ENCODE measurements around the gene GIMAP8.
A peak's percentile ranks its signal among the peaks of the same experiment; 100 is the strongest.

GIMAP8 gene

DNA sequence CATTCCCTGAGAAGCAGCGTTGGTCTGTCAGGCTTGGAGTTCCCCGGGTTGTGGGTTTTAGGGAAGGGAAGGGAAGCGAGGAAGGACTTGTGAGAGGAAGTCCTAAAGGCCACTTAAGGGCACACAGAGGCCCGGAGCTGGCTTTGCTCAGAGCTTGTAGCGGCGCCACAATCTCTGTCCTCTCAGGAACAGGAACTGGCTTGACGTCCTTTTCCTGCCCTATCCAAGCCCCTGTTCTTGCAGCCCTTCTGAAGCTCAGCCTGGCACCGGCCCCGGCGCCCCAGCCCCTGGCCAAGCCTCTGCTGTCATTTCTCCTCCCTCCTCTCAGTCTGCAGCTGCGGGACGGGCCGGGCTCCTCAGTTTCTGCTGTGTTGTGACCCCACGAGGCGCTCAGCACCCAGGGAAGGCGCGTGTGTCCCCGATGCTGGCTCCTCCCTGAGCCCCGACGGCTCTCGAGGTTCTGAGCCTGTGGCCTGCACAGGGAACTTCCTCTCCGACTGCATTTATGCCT is at the start of gene GIMAP8:
GIMAP8 (plus strand) TSS at position 140 of the 511 bp plus-strand sequence. CDS start 16,069 bp downstream, outside the sequence.
- no peak for DNase-seq (ENCODE audit: low spot score)

- DNase-seq (ENCODE audit: low spot score): peak; percentile 15
Observed at GRCh38 chr7:150400788-150401423, 49.5 kb upstream of the GIMAP8 start.

DNA sequence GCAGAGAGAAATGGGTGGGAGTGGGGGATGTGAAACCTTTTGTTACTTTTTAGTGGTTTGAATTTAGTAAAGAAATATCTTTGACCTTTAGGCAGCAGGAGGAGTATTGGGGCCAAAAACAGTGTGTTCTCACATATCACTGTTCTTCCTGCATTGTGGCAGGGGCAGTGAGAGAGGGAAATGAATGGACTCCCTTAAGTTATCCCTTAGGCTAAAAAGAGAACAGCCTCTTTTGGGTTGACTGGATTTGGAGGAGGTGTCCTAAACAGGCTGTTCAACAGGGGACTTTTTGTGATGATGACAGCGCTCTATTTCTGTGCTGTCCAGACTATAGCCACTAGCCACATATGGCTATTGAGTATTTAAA is 49.0 kb upstream of the GIMAP8 start:
- peak; percentile 1 for DNase-seq (ENCODE audit: low spot score)

- DNase-seq (ENCODE audit: low spot score): peak; percentile 14
Observed at GRCh38 chr7:150401861-150402631, 48.4 kb upstream of the GIMAP8 start.

- DNase-seq (ENCODE audit: low spot score): peak; percentile 16
Observed at GRCh38 chr7:150402671-150403321, 47.6 kb upstream of the GIMAP8 start.

- peak; percentile 20 for DNase-seq (ENCODE audit: low spot score)
Observed at GRCh38 chr7:150403376-150404171, 46.9 kb upstream of the GIMAP8 start.

- no peak for DNase-seq (ENCODE audit: low spot score)
Observed at GRCh38 chr7:150404172-150404804, 46.1 kb upstream of the GIMAP8 start.

- peak; percentile 95 for DNase-seq (ENCODE audit: low spot score)
Observed at GRCh38 chr7:150404805-150405583, 45.4 kb upstream of the GIMAP8 start.

GRCh38 chr7:150405584-150406311 is 44.7 kb upstream of the GIMAP8 start:
- DNase-seq (ENCODE audit: low spot score): peak; percentile 72

- DNase-seq (ENCODE audit: low spot score): no peak
Observed at GRCh38 chr7:150406312-150406566, 44.2 kb upstream of the GIMAP8 start.

DNA sequence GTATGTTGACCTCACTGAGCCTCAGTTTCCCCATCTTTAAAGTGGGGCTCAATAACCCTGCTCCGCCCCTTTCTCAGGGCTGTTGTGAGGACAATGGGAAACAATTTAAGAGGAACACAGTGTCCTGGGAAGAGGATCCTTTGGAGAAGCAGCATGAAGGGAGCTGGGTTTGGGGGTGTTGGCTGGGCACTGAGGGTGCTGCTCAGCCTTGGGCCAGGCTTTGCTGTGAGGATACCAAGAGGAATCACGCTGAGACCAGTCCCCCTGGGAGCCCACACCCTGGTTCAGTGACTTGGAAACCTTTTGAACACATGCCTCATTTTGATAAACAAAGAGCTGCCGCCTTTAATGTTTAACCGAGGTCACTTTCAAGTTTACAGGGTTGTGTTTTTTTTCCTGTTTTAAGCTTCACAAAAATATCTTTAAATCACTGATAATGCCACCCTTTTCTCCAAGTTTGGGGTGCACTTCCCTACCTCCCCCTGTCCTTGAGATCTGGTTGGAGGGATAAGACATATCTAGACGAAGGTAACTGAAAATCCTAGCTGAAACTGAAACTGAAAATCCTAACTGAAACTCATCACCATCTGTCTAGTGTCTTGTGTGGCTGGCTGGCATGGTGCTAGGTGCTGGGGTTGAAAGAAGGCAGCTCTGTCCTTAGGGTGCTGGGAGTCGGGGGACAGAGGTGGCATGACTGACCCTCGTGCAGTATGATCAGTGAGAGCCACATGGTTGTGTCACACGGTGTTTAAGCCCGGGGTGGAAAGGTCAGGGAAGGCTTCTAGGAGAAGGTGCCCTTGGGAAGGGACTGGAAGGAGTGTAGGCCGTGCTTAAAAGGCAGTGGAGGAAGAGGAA is 43.6 kb upstream of the GIMAP8 start:
- peak; percentile 31 for DNase-seq (ENCODE audit: low spot score)

- DNase-seq (ENCODE audit: low spot score): peak; percentile 34
Observed at GRCh38 chr7:150407588-150408392, 42.6 kb upstream of the GIMAP8 start.

GRCh38 chr7:150408393-150409299 is 41.8 kb upstream of the GIMAP8 start:
- peak; percentile 14 for DNase-seq (ENCODE audit: low spot score)

GRCh38 chr7:150409300-150410030 is 41.0 kb upstream of the GIMAP8 start:
- DNase-seq (ENCODE audit: low spot score): peak; percentile 12

- DNase-seq (ENCODE audit: low spot score): peak; percentile 9
Observed at GRCh38 chr7:150410131-150410530, 40.3 kb upstream of the GIMAP8 start.

DNA sequence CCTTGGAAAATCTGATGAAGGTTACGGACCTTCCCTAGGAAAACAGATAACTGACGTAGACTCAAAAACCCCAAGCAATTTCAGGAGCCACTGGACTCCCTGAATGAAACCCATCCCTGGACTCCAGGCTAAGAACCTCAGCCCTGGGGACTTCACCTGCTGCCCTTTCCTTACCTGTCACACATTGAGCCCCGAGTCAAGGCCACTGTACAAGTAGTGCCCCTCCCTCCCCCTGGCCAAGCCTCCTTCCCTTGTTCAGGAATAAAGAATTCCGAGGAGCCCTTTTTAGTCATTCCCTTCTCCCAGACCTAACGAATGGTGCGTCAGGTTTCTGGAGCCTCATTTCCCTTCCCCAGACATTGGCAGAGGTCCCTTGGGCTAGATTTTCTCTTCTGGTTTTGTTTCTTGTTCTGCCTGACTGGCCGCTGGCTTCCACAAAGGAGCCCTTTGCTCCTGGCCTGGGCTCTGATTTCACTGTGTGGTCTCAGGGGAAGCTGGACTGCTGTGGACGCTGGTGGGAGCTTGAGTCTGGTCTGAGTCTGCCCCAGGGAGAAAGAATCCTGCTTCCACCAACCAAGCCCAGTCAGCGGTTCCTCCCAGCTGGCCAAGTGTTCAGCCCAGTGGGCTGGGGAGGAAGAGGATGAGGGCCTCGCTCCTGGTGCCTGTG is 39.6 kb upstream of the GIMAP8 start:
- peak; percentile 10 for DNase-seq (ENCODE audit: low spot score)

Data from D341Med (cell line).